Gastroesophageal sphincter (tissue), 4 donors: ENCODE results near the gene DAW1. TPM values are rescaled to one million over a fixed set of nuclear protein-coding genes. Genes with fewer than 3 reads are reported as not detected.

Experiments
- ATAC-seq: fragments of 150-250 bp; one replicate; pipeline ENCODE4 v1.9.1; 2016; ENCODE audit warnings: mild to moderate bottlenecking, moderate library complexity
- H3K27ac ChIP-seq, 4 donors: fragments of 200-600 bp; sonication (generic) in 3 of 4; 1 replicate in 3 of 4; 2 replicates in 1 of 4; pipeline ENCODE4 v1.5.1; 2016 to 2019
- H3K27me3 ChIP-seq: fragments of 200-600 bp; sonication (generic); one replicate; pipeline ENCODE4 v1.5.1; 2019
- H3K36me3 ChIP-seq, 2 donors: fragments of 200-600 bp; sonication (generic); one replicate each; pipeline ENCODE4 v1.5.1; 2019; ENCODE audit warnings: control low read depth in 1 of 2
- H3K4me1 ChIP-seq, 3 donors: fragments of 200-600 bp; sonication (generic); 1 replicate in 2 of 3; 2 replicates in 1 of 3; pipeline ENCODE4 v1.5.1; 2016 to 2019; ENCODE audit warnings: control low read depth in 2 of 3
- H3K4me3 ChIP-seq, 2 donors: fragments of 200-600 bp; sonication (generic); one replicate each; pipeline ENCODE4 v1.5.1; 2019; ENCODE audit warnings: mild to moderate bottlenecking in 1 of 2, moderate library complexity in 1 of 2
- H3K9me3 ChIP-seq, 3 donors: fragments of 200-600 bp; sonication (generic); one replicate each; pipeline ENCODE4 v1.5.1; 2017 to 2019; ENCODE audit warnings: control low read depth in 2 of 3
- CTCF ChIP-seq, 4 experiments: fragments of 200-600 bp in 2 of 4; fragments of 450-650 bp in 2 of 4; sonication (generic) in 1 of 4; IDR thresholded peaks; one replicate each; pipeline ENCODE4 v1.5.1; 2017 to 2019; ENCODE audit warnings: antibody characterized with exemption in 4 of 4, mild to moderate bottlenecking in 2 of 4, moderate library complexity in 2 of 4
- EP300 ChIP-seq: sonication (generic); formaldehyde crosslinking; IDR thresholded peaks from one replicate; pipeline ENCODE4 v1.6.1; 2017; ENCODE audit warnings: antibody characterized with exemption, mild to moderate bottlenecking
- POLR2A ChIP-seq, 2 donors: fragments of 450-650 bp; IDR thresholded peaks; one replicate each; pipeline ENCODE4 v1.6.1; 2017; ENCODE audit warnings: antibody characterized with exemption in 2 of 2, mild to moderate bottlenecking in 2 of 2, moderate library complexity in 1 of 2
- POLR2AphosphoS5 ChIP-seq: sonication (generic); formaldehyde crosslinking; IDR thresholded peaks from one replicate; pipeline ENCODE4 v1.6.1; 2017; ENCODE audit warnings: antibody characterized with exemption
- WGBS, 2 donors: methylation state at CpG; one replicate each; pipeline ENCODE4 v1.1.5; 2018; ENCODE audit warnings: low coverage in 1 of 2; 5-methylcytosine and 5-hydroxymethylcytosine counted together
- total RNA-seq, 4 donors: library from RNA; depleted of rRNA; stranded (reverse); fragments of >200 nt; gene quantifications; one replicate each; pipeline ENCODE4 v1.1.0, GENCODE V29; 2016

Gene DAW1
- not detected for total RNA-seq

- H3K27me3 ChIP-seq: peaks cover 41% of the 10 kb centered on the region
These were observed at the start of gene DAW1 for GRCh38 chr2:227871375-227871791. DAW1 (plus strand) TSS chr2:227871631; CDS start chr2:227871690, 59 bp downstream.

GRCh38 chr2:227822416-227823003 is 48.9 kb upstream of the DAW1 start:
- ATAC-seq: no peak
- Histone ChIP-seq H3K27me3 (no peaks in the 10 kb centered on the region), H3K27ac (no peak overlapping the region), H3K36me3 (no peaks in the 10 kb centered on the region), H3K4me3 (no peak overlapping the region), H3K9me3 (no peaks in the 10 kb centered on the region), H3K4me1 (peaks cover 0 to 8% (median 0%) of the 10 kb centered on the region in 3 donors)
- TF ChIP-seq CTCF (IDR thresholded peaks at IDR 0.05) (no peak), POLR2A (IDR thresholded peaks at IDR 0.05) (no peak), POLR2AphosphoS5 (no peak), EP300 (no peak)
- WGBS, 2 donors: 60 to 73% methylated on average over 2 of the region's 2 CpGs

More at GRCh38 chr2:227871375-227871791, at the start of gene DAW1:
- H3K9me3 ChIP-seq: no peaks in the 10 kb centered on the region
- peaks cover 0 to 6% (median 6%) of the 10 kb centered on the region in 3 donors for H3K4me1 ChIP-seq
- H3K4me3 ChIP-seq: peak within 1 kb of the TSS in 1 of 2 donors; percentile 32
- peak; percentile 30 for ATAC-seq
- H3K36me3 ChIP-seq: no peaks in the 10 kb centered on the region
- 0% methylated on average over 3 of the region's 34 CpGs; no CpG with 5 or more reads in 1 of the 2 donors for WGBS, 2 donors
- TF ChIP-seq CTCF (IDR thresholded peaks at IDR 0.05) (no peak), POLR2A (IDR thresholded peaks at IDR 0.05) (no peak), POLR2AphosphoS5 (no peak), EP300 (no peak)
- H3K27ac ChIP-seq: no peak within 1 kb of the TSS

- no peaks in the 10 kb centered on the region for H3K36me3 ChIP-seq
- ATAC-seq: no peak
These were observed 47.5 kb upstream of the DAW1 start for GRCh38 chr2:227823922-227824321.

GRCh38 chr2:227824711-227825110 is 46.7 kb upstream of the DAW1 start:
- Histone ChIP-seq H3K36me3 (no peaks in the 10 kb centered on the region), H3K27me3 (no peaks in the 10 kb centered on the region), H3K9me3 (no peaks in the 10 kb centered on the region), H3K4me1 (no peaks in the 10 kb centered on the region), H3K4me3 (no peak overlapping the region), H3K27ac (no peak overlapping the region)
- no peak for TF ChIP-seq EP300
- TF ChIP-seq CTCF (IDR thresholded peaks at IDR 0.05): no peak
- TF ChIP-seq POLR2A (IDR thresholded peaks at IDR 0.05): no peak
- no peak for TF ChIP-seq POLR2AphosphoS5
- 80 to 85% methylated on average over 7 of the region's 7 CpGs for WGBS, 2 donors
- ATAC-seq: no peak

More at GRCh38 chr2:227823922-227824321, 47.5 kb upstream of the DAW1 start:
- no peaks in the 10 kb centered on the region for H3K4me1 ChIP-seq
- TF ChIP-seq CTCF (IDR thresholded peaks at IDR 0.05): no peak
- no peak for TF ChIP-seq POLR2A (IDR thresholded peaks at IDR 0.05)
- no peak for TF ChIP-seq POLR2AphosphoS5
- TF ChIP-seq EP300: no peak
- H3K27me3 ChIP-seq: no peaks in the 10 kb centered on the region
- WGBS, 2 donors: 50 to 76% methylated on average over 2 of the region's 2 CpGs
- no peaks in the 10 kb centered on the region for H3K9me3 ChIP-seq
- no peak overlapping the region for H3K4me3 ChIP-seq
- H3K27ac ChIP-seq: no peak overlapping the region

- Histone ChIP-seq H3K27ac (no peak overlapping the region), H3K4me1 (no peaks in the 10 kb centered on the region), H3K36me3 (no peaks in the 10 kb centered on the region), H3K9me3 (no peaks in the 10 kb centered on the region), H3K4me3 (no peak overlapping the region), H3K27me3 (no peaks in the 10 kb centered on the region)
- no peak for ATAC-seq
- no peak for TF ChIP-seq POLR2AphosphoS5
- no peak for TF ChIP-seq EP300
- no peak for TF ChIP-seq POLR2A (IDR thresholded peaks at IDR 0.05)
- no peak for TF ChIP-seq CTCF (IDR thresholded peaks at IDR 0.05)
- WGBS, 2 donors: 55 to 70% methylated on average over 10 of the region's 10 CpGs
These were observed 45.4 kb upstream of the DAW1 start for GRCh38 chr2:227826019-227826521.
